GM12892 (cell line): Measurements from ENCODE around the gene TMEM170A.

ENCODE experiments used
- POLR2A ChIP-seq: IDR thresholded peaks from 2 replicates; pipeline ENCODE4 v1.6.1; 2011; ENCODE audit warnings: low read depth, low read length, control low read depth
- POLR2AphosphoS5 ChIP-seq: IDR thresholded peaks from 2 replicates; pipeline ENCODE4 v1.6.1; 2011; ENCODE audit warnings: low read depth, low read length, control low read depth

GRCh38 chr16:75413951-75414350, 50.5 kb downstream of the TMEM170A start:
- TF ChIP-seq POLR2AphosphoS5: no peak
- no peak for TF ChIP-seq POLR2A
